ENCODE measurements around the gene PUM2.

DNA sequence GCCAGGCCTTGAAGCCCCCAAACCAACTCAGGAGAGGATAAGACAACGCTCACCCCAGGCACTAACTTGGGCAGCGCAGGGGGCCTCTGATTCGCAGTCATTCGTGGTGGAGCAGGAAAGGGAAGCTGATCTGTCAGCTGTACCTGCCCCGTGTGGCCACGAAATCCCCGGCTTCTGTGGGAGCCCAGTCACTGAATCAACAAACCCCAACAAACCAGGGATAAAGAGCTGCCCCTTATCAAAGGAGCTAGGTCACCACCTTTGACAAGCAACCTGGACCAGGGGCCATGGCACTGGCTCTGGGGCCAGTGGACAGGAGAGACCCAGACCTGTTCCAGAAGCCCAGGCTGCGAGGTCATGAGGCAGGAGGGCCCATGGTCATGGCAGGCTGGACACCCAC is 140.2 kb downstream of the PUM2 start:
- TF ChIP-seq RFX5 (IDR thresholded peaks at IDR 0.05; ENCODE audit: borderline replicate concordance, low read depth, low read length) (no peak), EP300 (IDR thresholded peaks at IDR 0.05; ENCODE audit: borderline replicate concordance in 1 of 2, low read depth in 2 of 2, low read length in 2 of 2) (no peak), MAFK (IDR thresholded peaks at IDR 0.05; ENCODE audit: low read depth, low read length) (no peak)
- TF ChIP-seq, protein P1, sequence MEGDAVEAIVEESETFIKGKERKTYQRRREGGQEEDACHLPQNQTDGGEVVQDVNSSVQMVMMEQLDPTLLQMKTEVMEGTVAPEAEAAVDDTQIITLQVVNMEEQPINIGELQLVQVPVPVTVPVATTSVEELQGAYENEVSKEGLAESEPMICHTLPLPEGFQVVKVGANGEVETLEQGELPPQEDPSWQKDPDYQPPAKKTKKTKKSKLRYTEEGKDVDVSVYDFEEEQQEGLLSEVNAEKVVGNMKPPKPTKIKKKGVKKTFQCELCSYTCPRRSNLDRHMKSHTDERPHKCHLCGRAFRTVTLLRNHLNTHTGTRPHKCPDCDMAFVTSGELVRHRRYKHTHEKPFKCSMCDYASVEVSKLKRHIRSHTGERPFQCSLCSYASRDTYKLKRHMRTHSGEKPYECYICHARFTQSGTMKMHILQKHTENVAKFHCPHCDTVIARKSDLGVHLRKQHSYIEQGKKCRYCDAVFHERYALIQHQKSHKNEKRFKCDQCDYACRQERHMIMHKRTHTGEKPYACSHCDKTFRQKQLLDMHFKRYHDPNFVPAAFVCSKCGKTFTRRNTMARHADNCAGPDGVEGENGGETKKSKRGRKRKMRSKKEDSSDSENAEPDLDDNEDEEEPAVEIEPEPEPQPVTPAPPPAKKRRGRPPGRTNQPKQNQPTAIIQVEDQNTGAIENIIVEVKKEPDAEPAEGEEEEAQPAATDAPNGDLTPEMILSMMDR (IDR thresholded peaks at IDR 0.05; ENCODE audit: control extremely low read depth in 1 of 3, insufficient read depth in 1 of 3, low read depth in 1 of 3, low read length in 3 of 3), result no peak

Measured in H1 (cell line).